Panc1 (cell line): ENCODE results near the gene MICALL2. TPM values are rescaled to one million over a fixed set of nuclear protein-coding genes. Genes with fewer than 3 reads are reported as not detected.

Experiments used
- ATAC-seq: fragments of 200-7000 bp; cut with Tn5 transposase; 2 replicates; pipeline ENCODE4 v1.9.1; 2020; ENCODE audit warnings: mild to moderate bottlenecking, moderate library complexity
- BruUV-seq: library from RNA; stranded (reverse); fragments of 400-500 nt; replicated peaks from 2 replicates; lab custom pipeline; 2021; lab: Mats Ljungman, UMichigan
- CTCF ChIA-PET: fragments of 300-600 bp; sonication (Branson Sonifier 250); formaldehyde crosslinking; loops from one replicate; lab custom pipeline; 2022; ENCODE audit warnings: antibody characterized with exemption; lab: Charles Lee
- POLR2A ChIA-PET: fragments of 300-600 bp; sonication (Branson Sonifier 250); formaldehyde crosslinking; loops from one replicate; lab custom pipeline; 2022; ENCODE audit warnings: antibody characterized with exemption; lab: Charles Lee
- DNase-seq: peaks from one replicate; pipeline ENCODE4 v3.0.0-alpha.2; 2010; ENCODE audit warnings: low read depth, low spot score
- H3K27ac ChIP-seq: 2 replicates; pipeline ENCODE4 v1.5.1; 2011; ENCODE audit warnings: mild to moderate bottlenecking, low read length, inconsistent platforms
- H3K27me3 ChIP-seq: fragments of 200-500 bp; sonication (Bioruptor generic); 2 replicates; pipeline ENCODE4 v1.6.0; 2014; ENCODE audit warnings: low read length, inconsistent platforms; ENCODE audit not compliant: control insufficient read depth, insufficient read depth
- H3K36me3 ChIP-seq: fragments of 200-500 bp; sonication (Bioruptor generic); 2 replicates; pipeline ENCODE4 v1.5.1; 2014; ENCODE audit warnings: inconsistent platforms, mild to moderate bottlenecking, low read length, moderate library complexity; ENCODE audit not compliant: control insufficient read depth, insufficient read depth
- H3K4me1 ChIP-seq: 2 replicates; pipeline ENCODE4 v1.5.1; 2011; ENCODE audit warnings: inconsistent platforms, mild to moderate bottlenecking, low read length, moderate library complexity; ENCODE audit not compliant: control insufficient read depth, insufficient read depth
- H3K4me3 ChIP-seq, 2 experiments: 2 replicates each; pipeline ENCODE4 v1.5.1; 2011 to 2012; ENCODE audit warnings: low read depth in 2 of 2, low read length in 2 of 2, mild to moderate bottlenecking in 2 of 2, inconsistent platforms in 1 of 2, moderate library complexity in 1 of 2
- H3K9me3 ChIP-seq: fragments of 200-500 bp; sonication (Bioruptor generic); 2 replicates; pipeline ENCODE4 v1.5.1; 2014; ENCODE audit warnings: low read depth, mild to moderate bottlenecking, inconsistent platforms, low read length, moderate library complexity; ENCODE audit not compliant: control insufficient read depth, insufficient read depth
- CTCF ChIP-seq: fragments of 450-650 bp; IDR thresholded peaks from 2 replicates; pipeline ENCODE4 v1.5.1; 2017; ENCODE audit warnings: mild to moderate bottlenecking
- POLR2AphosphoS5 ChIP-seq: IDR thresholded peaks from 2 replicates; pipeline ENCODE4 v1.6.1; 2012; ENCODE audit warnings: mild to moderate bottlenecking, low read depth, low read length, moderate library complexity
- REST ChIP-seq, 2 experiments: IDR thresholded peaks; 2 replicates each; pipeline ENCODE4 v1.6.1; 2011 to 2012; ENCODE audit warnings: low read depth in 2 of 2, control low read depth in 1 of 2, low read length in 1 of 2, mild to moderate bottlenecking in 1 of 2, moderate library complexity in 1 of 2; ENCODE audit not compliant: insufficient read depth in 1 of 2
- SIN3A ChIP-seq: IDR thresholded peaks from 2 replicates; pipeline ENCODE4 v1.6.1; 2012; ENCODE audit warnings: low read depth, mild to moderate bottlenecking, low read length, moderate library complexity, borderline replicate concordance; ENCODE audit not compliant: insufficient read depth
- TCF7L2 ChIP-seq: IDR thresholded peaks from 2 replicates; pipeline ENCODE4 v1.6.1; 2011; ENCODE audit warnings: mild to moderate bottlenecking, low read depth, low read length, inconsistent platforms
- in situ Hi-C: cut with HindIII; loops from 2 replicates; pipeline ENCODE4 v1.10.0; 2016; ENCODE audit warnings: low sequenced_read_pairs, low pct_unique_long_range_greater_than_20kb
- intact Hi-C: fragments of 100-400 bp; cut with micrococcal nuclease; formaldehyde crosslinking; loops from one replicate; pipeline ENCODE4 v1.10.0; 2022; ENCODE audit not compliant: unreplicated experiment
- total RNA-seq: library from RNA; stranded (reverse); gene quantifications from one replicate; pipeline ENCODE4 v1.2.1, GENCODE V29; 2021; ENCODE audit not compliant: unreplicated experiment

Gene MICALL2
- total RNA-seq, 1 experiment from 2014 or later, result 144 TPM

- peaks cover 12% of the 10 kb centered on the region for H3K4me1 ChIP-seq
- no peak overlapping the region for H3K4me3 ChIP-seq
- ChIA-PET POLR2A (no interaction called here), CTCF (no interaction called here)
- no TSS peak for BruUV-seq
- no peaks in the 10 kb centered on the region for H3K9me3 ChIP-seq
- intact Hi-C loops, result no loop called here
- H3K27ac ChIP-seq, result no peak overlapping the region
- no peak for ATAC-seq
- 0 out of 2 replicates have a peak, but pooled peaks cover 2% of the 10 kb centered on the region for H3K36me3 ChIP-seq
- in situ Hi-C loops, result no loop called here
- DNase-seq, result no peak
- no peaks in the 10 kb centered on the region for H3K27me3 ChIP-seq
- TF ChIP-seq SIN3A, result no peak
- TF ChIP-seq POLR2AphosphoS5, result no peak
- TF ChIP-seq CTCF, result no peak
Observed at GRCh38 chr7:1436608-1437007, 22.7 kb downstream of the MICALL2 start.

DNA sequence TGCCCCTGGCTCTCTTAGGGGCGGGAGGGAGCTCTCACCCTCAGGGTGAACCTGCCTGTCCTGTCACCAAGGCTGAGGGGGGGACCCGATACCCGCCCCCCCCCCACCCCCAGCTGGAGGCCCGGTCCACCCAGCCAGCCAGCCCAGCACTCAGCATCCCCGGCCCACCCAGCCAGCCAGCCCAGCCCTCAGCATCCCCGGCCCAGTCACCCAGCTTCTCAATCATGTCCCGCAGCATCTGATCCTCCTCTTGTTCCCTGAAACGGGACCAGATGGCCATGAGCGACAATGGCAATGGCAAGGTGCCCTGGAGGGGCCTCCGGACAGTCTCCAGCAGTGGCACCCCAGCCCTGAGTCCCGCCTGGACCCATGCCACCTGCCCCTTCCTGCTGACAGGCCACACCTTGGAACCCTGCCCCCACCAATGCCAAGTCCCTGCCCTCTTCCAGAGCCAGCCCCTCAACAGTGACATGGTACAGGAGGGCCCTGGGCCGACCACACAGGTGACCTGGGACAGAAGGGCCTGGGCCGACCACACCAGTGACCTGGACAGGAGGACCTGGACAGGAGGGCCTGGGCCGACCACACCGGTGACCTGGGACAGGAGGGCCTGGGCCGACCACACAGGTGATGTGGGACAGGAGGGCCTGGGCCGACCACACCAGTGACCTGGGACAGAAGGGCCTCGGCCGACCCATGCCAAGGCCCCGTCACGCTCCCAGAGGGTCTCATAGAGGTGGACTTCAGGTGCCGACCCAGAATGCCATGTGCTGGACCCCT is 24.2 kb downstream of the MICALL2 start:
- in situ Hi-C loops (no loop called here), intact Hi-C loops (no loop called here)
- ATAC-seq (no peak), DNase-seq (no peak)
- Histone ChIP-seq H3K4me1 (peaks cover 12% of the 10 kb centered on the region), H3K4me3 (no peak overlapping the region), H3K36me3 (0 out of 2 replicates have a peak, but pooled peaks cover 2% of the 10 kb centered on the region), H3K27ac (no peak overlapping the region), H3K9me3 (no peaks in the 10 kb centered on the region), H3K27me3 (no peaks in the 10 kb centered on the region)
- CTCF ChIA-PET, result no interaction called here
- TF ChIP-seq SIN3A (no peak), TCF7L2 (no peak), POLR2AphosphoS5 (no peak), CTCF (no peak), REST (IDR thresholded peaks at IDR 0.05; ENCODE audit: insufficient read depth in 1 of 2, low read depth in 2 of 2, low read length in 1 of 2) (no peak)
- POLR2A ChIA-PET, result no interaction called here
- no TSS peak for BruUV-seq
